MM.1S (cell line): ENCODE data around the gene POTEH.
"Not testable (repeated sequence)": the region's sequence is repeated elsewhere in the genome, so short reads cannot be mapped to it uniquely, and the experiment has no call there.

Experiments
- DNase-seq: peaks from one replicate; pipeline ENCODE4 v3.0.0-alpha.2; 2015
- H2AFZ ChIP-seq: fragments of 300-600 bp; sonication (generic); 2 replicates; pipeline ENCODE4 v1.6.0; 2016; ENCODE audit warnings: antibody characterized with exemption, low read length
- H3F3A ChIP-seq: fragments of 300-600 bp; sonication (generic); 2 replicates; pipeline ENCODE4 v1.6.1; 2016; ENCODE audit warnings: mild to moderate bottlenecking, antibody characterized with exemption, low read length, moderate library complexity, mixed read lengths; ENCODE audit not compliant: insufficient read depth
- H3K27ac ChIP-seq: fragments of 300-600 bp; sonication (generic); 2 replicates; pipeline ENCODE4 v1.5.1; 2016; ENCODE audit warnings: mild to moderate bottlenecking, low read length
- H3K27me3 ChIP-seq: fragments of 300-600 bp; sonication (generic); replicated peaks from 2 replicates; pipeline ENCODE4 v1.6.0; 2016; ENCODE audit warnings: low read length; ENCODE audit not compliant: insufficient read depth
- H3K36me3 ChIP-seq: fragments of 300-600 bp; sonication (generic); replicated peaks from 2 replicates; pipeline ENCODE4 v1.6.1; 2016; ENCODE audit warnings: mild to moderate bottlenecking, low read length, mixed read lengths; ENCODE audit not compliant: insufficient read depth
- H3K4me1 ChIP-seq: fragments of 300-600 bp; sonication (generic); 2 replicates; pipeline ENCODE4 v1.6.1; 2016; ENCODE audit warnings: low read length, mixed read lengths
- H3K4me2 ChIP-seq: fragments of 300-600 bp; sonication (generic); 2 replicates; pipeline ENCODE4 v1.6.0; 2016; ENCODE audit warnings: low read depth, low read length
- H3K4me3 ChIP-seq: fragments of 300-600 bp; sonication (generic); 2 replicates; pipeline ENCODE4 v1.5.1; 2016; ENCODE audit warnings: low read length, mixed read lengths
- H3K79me2 ChIP-seq: fragments of 300-600 bp; sonication (generic); 2 replicates; pipeline ENCODE4 v1.6.1; 2016; ENCODE audit warnings: mixed run types, low read length, mixed read lengths
- H3K9ac ChIP-seq: fragments of 300-600 bp; sonication (generic); 2 replicates; pipeline ENCODE4 v1.6.1; 2016; ENCODE audit warnings: low read length, mixed read lengths
- H3K9me2 ChIP-seq: fragments of 300-600 bp; sonication (generic); replicated peaks from 2 replicates; pipeline ENCODE4 v1.6.1; 2016; ENCODE audit warnings: mild to moderate bottlenecking, low read length, mixed read lengths; ENCODE audit not compliant: insufficient read depth
- H3K9me3 ChIP-seq: fragments of 300-600 bp; sonication (generic); replicated peaks from 2 replicates; pipeline ENCODE4 v1.6.1; 2016; ENCODE audit warnings: mild to moderate bottlenecking, low read length, mixed read lengths; ENCODE audit not compliant: insufficient read depth
- H4K20me1 ChIP-seq: fragments of 300-600 bp; sonication (generic); 2 replicates; pipeline ENCODE4 v1.6.1; 2016; ENCODE audit warnings: mild to moderate bottlenecking, low read length, moderate library complexity, mixed read lengths; ENCODE audit not compliant: insufficient read depth

POTEH gene

GRCh38 chr22:15763559-15763958 lies 73.7 kb downstream of the POTEH start:
- H3K4me2 ChIP-seq, H3K4me1 ChIP-seq, H3K27me3 ChIP-seq, DNase-seq, H2AFZ ChIP-seq, H3K79me2 ChIP-seq, H3K4me3 ChIP-seq, H4K20me1 ChIP-seq, H3K36me3 ChIP-seq, H3K9me3 ChIP-seq, H3F3A ChIP-seq, H3K9me2 ChIP-seq, H3K9ac ChIP-seq, H3K27ac ChIP-seq: not testable (repeated sequence)
